Esophagus muscularis mucosa (tissue), 4 donors: ENCODE measurements around the gene CCL14. TPM values are rescaled to one million over a fixed set of nuclear protein-coding genes. Genes with fewer than 3 reads are reported as not detected.

Experiments
- DNase-seq: peaks from one replicate; pipeline ENCODE4 v3.0.0-alpha.2; 2017; ENCODE audit errors: extremely low spot score
- H3K27ac ChIP-seq, 4 donors: fragments of 200-600 bp; sonication (generic); replicated peaks in 1 of 4; 1 replicate in 3 of 4; 2 replicates in 1 of 4; pipeline ENCODE4 v1.5.1; 2016 to 2019; ENCODE audit warnings: mild to moderate bottlenecking in 1 of 4
- H3K27me3 ChIP-seq, 4 donors: fragments of 200-600 bp; sonication (generic); one replicate each; pipeline versions ENCODE4 v1.5.1 to v1.6.0; 2016 to 2019
- H3K36me3 ChIP-seq, 4 donors: fragments of 200-600 bp; sonication (generic); one replicate each; pipeline ENCODE4 v1.5.1; 2016 to 2019
- H3K4me1 ChIP-seq, 4 donors: fragments of 200-600 bp; sonication (generic); one replicate each; pipeline ENCODE4 v1.5.1; 2016 to 2019
- H3K4me3 ChIP-seq, 4 donors: fragments of 200-600 bp; sonication (generic); 1 replicate in 2 of 4; 2 replicates in 2 of 4; pipeline ENCODE4 v1.5.1; 2016 to 2019; ENCODE audit warnings: mild to moderate bottlenecking in 4 of 4, moderate library complexity in 1 of 4
- H3K9me3 ChIP-seq, 4 donors: fragments of 200-600 bp; sonication (generic); 1 replicate in 3 of 4; 2 replicates in 1 of 4; pipeline ENCODE4 v1.5.1; 2016 to 2019
- CTCF ChIP-seq, 3 experiments: fragments of 200-600 bp in 2 of 3; fragments of 450-650 bp in 1 of 3; sonication (generic) in 2 of 3; IDR thresholded peaks; one replicate each; pipeline ENCODE4 v1.5.1; 2017 to 2019; ENCODE audit warnings: antibody characterized with exemption in 3 of 3, mild to moderate bottlenecking in 2 of 3, moderate library complexity in 1 of 3
- EP300 ChIP-seq: sonication (generic); formaldehyde crosslinking; IDR thresholded peaks from one replicate; pipeline ENCODE4 v1.6.1; 2017; ENCODE audit warnings: antibody characterized with exemption
- POLR2A ChIP-seq: fragments of 450-650 bp; IDR thresholded peaks from one replicate; pipeline ENCODE4 v1.6.1; 2017; ENCODE audit warnings: antibody characterized with exemption, moderate library complexity, mild to moderate bottlenecking, low read depth
- WGBS: methylation state at CpG from one replicate; pipeline ENCODE4 v1.1.5; 2018; 5-methylcytosine and 5-hydroxymethylcytosine counted together
- intact Hi-C: fragments of 100-400 bp; cut with DNase I; formaldehyde crosslinking; loops from one replicate; pipeline ENCODE4 v1.15.1; 2023
- total RNA-seq, 4 donors: library from RNA; depleted of rRNA; stranded (reverse); fragments of >200 nt; gene quantifications; one replicate each; pipeline versions ENCODE4 v1.1.0 to v1.2.1, GENCODE V29; 2016

CCL14 gene
- total RNA-seq, 4 donors from 2014 or later, result 11.2 to 59.8 (median 54.7) TPM

- Histone ChIP-seq H3K27me3 (peaks cover 0 to 10% (median 0%) of the 10 kb centered on the region in 4 donors), H3K9me3 (no peaks in the 10 kb centered on the region), H3K27ac (no peak overlapping the region), H3K36me3 (no peaks in the 10 kb centered on the region), H3K4me1 (peaks cover 12 to 21% (median 17%) of the 10 kb centered on the region in 4 donors), H3K4me3 (no peak overlapping the region)
- DNase-seq, result no peak
- intact Hi-C loops, result no loop called here
- 84% methylated on average over 10 of the region's 10 CpGs for WGBS
- no peak for TF ChIP-seq POLR2A
- TF ChIP-seq CTCF (IDR thresholded peaks at IDR 0.05), result no peak
- no peak for TF ChIP-seq EP300
Observed at GRCh38 chr17:35934760-35935159, 51.8 kb downstream of the CCL14 start.

Other genes starting within 250 kb of the CCL14 start
- gene GAS2L2, start 233.5 kb downstream of the CCL14 start, total RNA-seq, result under 1 TPM; 0.42 to 0.80 (median 0.48) TPM
- gene C17orf50, start 225.8 kb downstream of the CCL14 start, total RNA-seq, result not detected
- gene MMP28, start 191.1 kb downstream of the CCL14 start, total RNA-seq, result 100 to 1,000 TPM in 2 of 4 donors, 10 to 100 TPM in 2; 75.5 to 150 (median 116) TPM
- 100 to 1,000 TPM in 3 of 4 donors, 10 to 100 TPM in 1; 93.8 to 140 (median 122) TPM for gene TAF15, start 177.2 kb downstream of the CCL14 start, total RNA-seq
- gene HEATR9, start 117.8 kb downstream of the CCL14 start, total RNA-seq, result under 1 TPM in 1 of 4 donors, not detected in 3; 0.13 TPM
- 10 to 100 TPM in 1 of 4 donors, 1 to 10 TPM in 3; 1.6 to 11.3 (median 2.2) TPM for gene CCL5, start 106.4 kb downstream of the CCL14 start, total RNA-seq
- not detected for gene RDM1, start 56.0 kb downstream of the CCL14 start, total RNA-seq
- gene LYZL6, start 43.0 kb downstream of the CCL14 start, total RNA-seq, result not detected
- gene CCL16, start 5.2 kb downstream of the CCL14 start, total RNA-seq, result under 1 TPM in 1 of 4 donors, not detected in 3; 0.42 TPM
- gene CCL15, start 14.8 kb upstream of the CCL14 start, total RNA-seq, result not detected
- gene CCL23, start 31.2 kb upstream of the CCL14 start, total RNA-seq, result 1 to 10 TPM; 1.3 to 9.6 (median 2.5) TPM
- 10 to 100 TPM in 3 of 4 donors, not detected in 1; 12.6 to 16.7 (median 13.3) TPM for gene CCL18, start 77.5 kb upstream of the CCL14 start, total RNA-seq
- gene CCL3, start 103.4 kb upstream of the CCL14 start, total RNA-seq, result 1 to 10 TPM in 1 of 4 donors, under 1 TPM in 1, not detected in 2; 0.33 to 1.3 TPM
- 1 to 10 TPM in 3 of 4 donors, not detected in 1; 1.7 to 3.0 (median 2.0) TPM for gene CCL4, start 117.1 kb upstream of the CCL14 start, total RNA-seq
- 1 to 10 TPM in 3 of 4 donors, not detected in 1; 2.1 to 5.8 (median 2.7) TPM for gene TBC1D3B, start 189.9 kb upstream of the CCL14 start, total RNA-seq
- not detected for gene CCL3L1, start 210.0 kb upstream of the CCL14 start, total RNA-seq
- gene CCL4L2, start 224.3 kb upstream of the CCL14 start, total RNA-seq, result under 1 TPM in 1 of 4 donors, not detected in 3; 0.80 TPM